Neutrophil (primary cell): ENCODE results near the gene TYW5.

ENCODE experiments used
- H3K27ac ChIP-seq: fragments of 200-600 bp; sonication (generic); 2 replicates; pipeline ENCODE4 v1.5.1; 2016; ENCODE audit warnings: mild to moderate bottlenecking, moderate library complexity
- H3K27me3 ChIP-seq: fragments of 200-600 bp; sonication (generic); 2 replicates; pipeline ENCODE4 v1.6.0; 2016; ENCODE audit warnings: mild to moderate bottlenecking
- H3K36me3 ChIP-seq: fragments of 200-600 bp; sonication (generic); 2 replicates; pipeline ENCODE4 v1.5.1; 2017
- H3K4me1 ChIP-seq, 2 experiments: fragments of 200-600 bp in 1 of 2; sonication (generic) in 1 of 2; 1 replicate in 1 of 2; 2 replicates in 1 of 2; pipeline versions ENCODE4 v1.5.1 to v1.6.1; 2013 to 2016; ENCODE audit warnings: low read depth in 1 of 2, low read length in 1 of 2, mild to moderate bottlenecking in 1 of 2, moderate library complexity in 1 of 2; ENCODE audit not compliant: control insufficient read depth in 1 of 2, insufficient read depth in 1 of 2
- H3K4me3 ChIP-seq, 2 experiments: fragments of 200-600 bp in 1 of 2; sonication (generic) in 1 of 2; 1 replicate in 1 of 2; 2 replicates in 1 of 2; pipeline ENCODE4 v1.5.1; 2013 to 2016; ENCODE audit warnings: low read depth in 1 of 2, low read length in 1 of 2, mild to moderate bottlenecking in 1 of 2, moderate library complexity in 1 of 2
- H3K9me3 ChIP-seq: fragments of 200-600 bp; sonication (generic); 2 replicates; pipeline ENCODE4 v1.5.1; 2016
- TF ChIP-seq, protein P1 (sequence below): fragments of 200-600 bp; sonication (generic); IDR thresholded peaks from 2 replicates; pipeline ENCODE4 v1.5.1; 2016; ENCODE audit warnings: antibody characterized with exemption

Gene TYW5

DNA sequence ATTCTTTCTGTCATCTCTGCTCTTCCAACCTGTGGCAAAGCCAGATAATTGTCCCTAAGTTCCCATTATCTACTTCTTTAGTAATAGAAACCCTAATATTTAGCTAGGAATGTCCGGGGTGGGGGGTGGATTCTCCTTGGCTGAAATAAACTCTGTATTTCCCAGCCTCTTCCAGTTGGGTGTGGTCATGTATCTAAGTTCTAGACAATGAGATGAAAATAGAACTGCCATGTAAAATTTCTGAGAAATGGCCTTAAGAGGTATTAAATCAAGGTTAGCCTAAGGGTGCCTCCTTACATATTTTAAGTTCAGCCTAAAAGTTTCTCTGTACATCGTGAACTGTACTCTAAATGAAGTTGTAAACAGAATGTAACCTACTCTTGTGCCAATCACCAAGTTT lies 39.6 kb upstream of the TYW5 start:
- no peaks in the 10 kb centered on the region for H3K36me3 ChIP-seq
- H3K27me3 ChIP-seq, result no peaks in the 10 kb centered on the region
- TF ChIP-seq, protein P1, sequence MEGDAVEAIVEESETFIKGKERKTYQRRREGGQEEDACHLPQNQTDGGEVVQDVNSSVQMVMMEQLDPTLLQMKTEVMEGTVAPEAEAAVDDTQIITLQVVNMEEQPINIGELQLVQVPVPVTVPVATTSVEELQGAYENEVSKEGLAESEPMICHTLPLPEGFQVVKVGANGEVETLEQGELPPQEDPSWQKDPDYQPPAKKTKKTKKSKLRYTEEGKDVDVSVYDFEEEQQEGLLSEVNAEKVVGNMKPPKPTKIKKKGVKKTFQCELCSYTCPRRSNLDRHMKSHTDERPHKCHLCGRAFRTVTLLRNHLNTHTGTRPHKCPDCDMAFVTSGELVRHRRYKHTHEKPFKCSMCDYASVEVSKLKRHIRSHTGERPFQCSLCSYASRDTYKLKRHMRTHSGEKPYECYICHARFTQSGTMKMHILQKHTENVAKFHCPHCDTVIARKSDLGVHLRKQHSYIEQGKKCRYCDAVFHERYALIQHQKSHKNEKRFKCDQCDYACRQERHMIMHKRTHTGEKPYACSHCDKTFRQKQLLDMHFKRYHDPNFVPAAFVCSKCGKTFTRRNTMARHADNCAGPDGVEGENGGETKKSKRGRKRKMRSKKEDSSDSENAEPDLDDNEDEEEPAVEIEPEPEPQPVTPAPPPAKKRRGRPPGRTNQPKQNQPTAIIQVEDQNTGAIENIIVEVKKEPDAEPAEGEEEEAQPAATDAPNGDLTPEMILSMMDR, result no peak
- H3K4me1 ChIP-seq, result no peaks in the 10 kb centered on the region
- no peak overlapping the region for H3K27ac ChIP-seq
- no peaks in the 10 kb centered on the region for H3K9me3 ChIP-seq
- H3K4me3 ChIP-seq, result no peak overlapping the region

- H3K4me1 ChIP-seq, result no peaks in the 10 kb centered on the region
- no peak overlapping the region for H3K27ac ChIP-seq
- no peaks in the 10 kb centered on the region for H3K27me3 ChIP-seq
- H3K9me3 ChIP-seq, result no peaks in the 10 kb centered on the region
- H3K4me3 ChIP-seq, result no peak overlapping the region
- no peaks in the 10 kb centered on the region for H3K36me3 ChIP-seq
- TF ChIP-seq, protein P1, result no peak
Measured at GRCh38 chr2:199994371-199994770, 39.1 kb upstream of the TYW5 start.

GRCh38 chr2:199992296-199992695 lies 37.0 kb upstream of the TYW5 start:
- H3K27me3 ChIP-seq, result peaks cover 12% of the 10 kb centered on the region
- no peaks in the 10 kb centered on the region for H3K36me3 ChIP-seq
- H3K4me3 ChIP-seq, result no peak overlapping the region
- H3K9me3 ChIP-seq, result no peaks in the 10 kb centered on the region
- H3K27ac ChIP-seq, result no peak overlapping the region
- TF ChIP-seq, protein P1, result no peak
- no peaks in the 10 kb centered on the region for H3K4me1 ChIP-seq

- TF ChIP-seq, protein P1, result no peak
- Histone ChIP-seq H3K27me3 (peaks cover 12% of the 10 kb centered on the region), H3K4me3 (no peak overlapping the region), H3K4me1 (no peaks in the 10 kb centered on the region), H3K27ac (no peak overlapping the region), H3K36me3 (no peaks in the 10 kb centered on the region), H3K9me3 (no peaks in the 10 kb centered on the region)
Measured at GRCh38 chr2:199991691-199992090, 36.4 kb upstream of the TYW5 start.

DNA sequence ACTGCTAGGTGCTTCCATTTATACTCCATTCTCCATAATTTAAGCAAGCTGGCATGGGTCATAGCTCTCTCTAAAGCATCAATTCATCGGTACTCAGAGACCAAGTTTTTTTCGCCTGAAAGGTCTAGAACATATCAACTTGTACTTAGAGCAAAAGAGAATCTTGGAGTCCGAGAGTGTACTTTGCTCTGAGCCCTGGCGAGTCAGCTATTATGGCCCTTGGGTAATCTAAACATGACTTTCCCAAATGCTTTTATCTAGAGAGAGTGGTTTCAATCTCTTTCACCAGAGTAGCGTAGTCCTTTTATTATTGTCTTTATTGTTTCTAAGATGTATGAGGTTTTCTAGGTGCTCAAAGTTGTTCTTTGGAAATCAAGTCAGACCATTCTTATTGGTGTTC lies 34.5 kb upstream of the TYW5 start:
- no peaks in the 10 kb centered on the region for H3K9me3 ChIP-seq
- no peak overlapping the region for H3K27ac ChIP-seq
- H3K4me3 ChIP-seq, result no peak overlapping the region
- H3K27me3 ChIP-seq, result peaks cover 12% of the 10 kb centered on the region
- H3K36me3 ChIP-seq, result no peaks in the 10 kb centered on the region
- TF ChIP-seq, protein P1, result no peak
- H3K4me1 ChIP-seq, result no peaks in the 10 kb centered on the region

DNA sequence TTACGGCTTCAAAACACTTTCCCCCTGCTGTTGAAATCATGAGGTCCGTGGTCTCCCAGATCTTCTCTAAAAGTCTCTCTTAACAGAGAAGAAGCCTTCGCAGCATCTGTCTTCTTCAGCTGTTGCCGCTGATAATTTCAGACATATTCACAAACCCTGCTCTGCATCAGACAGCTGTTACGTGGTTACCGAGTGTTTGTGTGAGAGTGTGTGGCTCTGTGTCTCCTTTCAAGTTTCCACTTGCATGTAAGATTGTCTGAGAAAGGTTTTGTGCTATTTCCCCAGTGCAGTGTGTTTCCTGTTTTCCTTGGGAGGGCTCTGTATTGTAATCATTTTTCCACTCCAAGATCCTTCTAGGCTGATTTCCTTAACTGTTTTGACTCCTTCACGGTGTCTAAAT lies 32.9 kb upstream of the TYW5 start:
- Histone ChIP-seq H3K4me1 (no peaks in the 10 kb centered on the region), H3K27ac (no peak overlapping the region), H3K36me3 (no peaks in the 10 kb centered on the region), H3K27me3 (peaks cover 12% of the 10 kb centered on the region), H3K9me3 (no peaks in the 10 kb centered on the region), H3K4me3 (no peak overlapping the region)
- TF ChIP-seq, protein P1, result no peak
